ENCODE data around the gene GNAT1. TPM values are rescaled to one million over a fixed set of nuclear protein-coding genes. Genes with fewer than 3 reads are reported as not detected.

Gene GNAT1
- polyA plus RNA-seq, 1 donor (not counting 4 experiments of a cell fraction or from before 2014, with no cell fraction given) = 0.12 TPM

GRCh38 chr3:50174517-50174895 lies 16.9 kb upstream of the GNAT1 start:
- H3K4me1 ChIP-seq (ENCODE audit: control insufficient read depth, extremely low read depth, insufficient read depth, low read length) = peaks cover 11% of the 10 kb centered on the region
- no peaks in the 10 kb centered on the region for H3K27me3 ChIP-seq (ENCODE audit: control insufficient read depth, extremely low read depth, insufficient read depth, low read length)
- peaks cover 42% of the 10 kb centered on the region for H3K79me2 ChIP-seq (ENCODE audit: control insufficient read depth, insufficient read depth, low read length)
- H4K20me1 ChIP-seq (ENCODE audit: control insufficient read depth, extremely low read depth, insufficient read depth, low read length) = peaks cover 22% of the 10 kb centered on the region
- H3K9me1 ChIP-seq (ENCODE audit: control insufficient read depth, extremely low read depth, insufficient read depth, low read length) = peaks cover 2% of the 10 kb centered on the region
- FAIRE-seq = no peak
- H3K9me3 ChIP-seq (ENCODE audit: control insufficient read depth, low read depth, low read length) = no peaks in the 10 kb centered on the region
- dilution Hi-C loops (cut with MboI; ENCODE audit: extremely low pct_ligation_motif_present, low sequenced_read_pairs) = no loop called here
- H3K36me3 ChIP-seq (ENCODE audit: control insufficient read depth in 2 of 2, extremely low read depth in 1 of 2, insufficient read depth in 2 of 2, low read length in 2 of 2) = peaks cover 50 to 60% of the 10 kb centered on the region in 2 experiments
- no peak for DNase-seq (ENCODE audit: low read depth, low spot score)
- no peak for TF ChIP-seq EZH2 (IDR thresholded peaks at IDR 0.05; ENCODE audit: low read length)
- TF ChIP-seq CTCF (optimal IDR thresholded peaks at IDR 0.05 in 1 of 3, IDR thresholded peaks at IDR 0.05 in 1 of 3, conservative IDR thresholded peaks at IDR 0.05 in 1 of 3; ENCODE audit: extremely low read depth in 1 of 3, insufficient read depth in 2 of 3, low read length in 3 of 3) = no peak
- H3K4me2 ChIP-seq (ENCODE audit: control insufficient read depth, extremely low read depth, insufficient read depth, low read depth, low read length) = no peak overlapping the region
- H3K4me3 ChIP-seq (ENCODE audit: control insufficient read depth in 2 of 3, extremely low read depth in 1 of 3, insufficient read depth in 2 of 3, low read depth in 1 of 3, low read length in 3 of 3) = no peak overlapping the region
- H3K9ac ChIP-seq (ENCODE audit: control insufficient read depth, extremely low read depth, insufficient read depth, low read length) = no peak overlapping the region
- no peak overlapping the region for H3K27ac ChIP-seq (ENCODE audit: control insufficient read depth, insufficient read depth, low read length)
- no peak overlapping the region for H2AFZ ChIP-seq (ENCODE audit: control insufficient read depth, low read length)

GRCh38 chr3:50174947-50175524 lies 16.4 kb upstream of the GNAT1 start:
- dilution Hi-C loops (cut with MboI; ENCODE audit: extremely low pct_ligation_motif_present, low sequenced_read_pairs) = no loop called here
- no peak for TF ChIP-seq EZH2 (IDR thresholded peaks at IDR 0.05; ENCODE audit: low read length)
- no peak for TF ChIP-seq CTCF (optimal IDR thresholded peaks at IDR 0.05 in 1 of 3, IDR thresholded peaks at IDR 0.05 in 1 of 3, conservative IDR thresholded peaks at IDR 0.05 in 1 of 3; ENCODE audit: extremely low read depth in 1 of 3, insufficient read depth in 2 of 3, low read length in 3 of 3)
- no peak overlapping the region for H3K4me3 ChIP-seq (ENCODE audit: control insufficient read depth in 2 of 3, extremely low read depth in 1 of 3, insufficient read depth in 2 of 3, low read depth in 1 of 3, low read length in 3 of 3)
- DNase-seq (ENCODE audit: low read depth, low spot score) (no peak), FAIRE-seq (no peak)
- H3K4me2 ChIP-seq (ENCODE audit: control insufficient read depth, extremely low read depth, insufficient read depth, low read depth, low read length) = no peak overlapping the region
- H3K9me3 ChIP-seq (ENCODE audit: control insufficient read depth, low read depth, low read length) = no peaks in the 10 kb centered on the region
- no peak overlapping the region for H3K27ac ChIP-seq (ENCODE audit: control insufficient read depth, insufficient read depth, low read length)
- H3K4me1 ChIP-seq (ENCODE audit: control insufficient read depth, extremely low read depth, insufficient read depth, low read length) = peaks cover 5% of the 10 kb centered on the region
- H3K9me1 ChIP-seq (ENCODE audit: control insufficient read depth, extremely low read depth, insufficient read depth, low read length) = no peaks in the 10 kb centered on the region
- no peaks in the 10 kb centered on the region for H3K27me3 ChIP-seq (ENCODE audit: control insufficient read depth, extremely low read depth, insufficient read depth, low read length)
- H3K9ac ChIP-seq (ENCODE audit: control insufficient read depth, extremely low read depth, insufficient read depth, low read length) = no peak overlapping the region
- no peak overlapping the region for H2AFZ ChIP-seq (ENCODE audit: control insufficient read depth, low read length)
- H3K36me3 ChIP-seq (ENCODE audit: control insufficient read depth in 2 of 2, extremely low read depth in 1 of 2, insufficient read depth in 2 of 2, low read length in 2 of 2) = peaks cover 45 to 59% of the 10 kb centered on the region in 2 experiments
- H4K20me1 ChIP-seq (ENCODE audit: control insufficient read depth, extremely low read depth, insufficient read depth, low read length) = peaks cover 17% of the 10 kb centered on the region
- peaks cover 36% of the 10 kb centered on the region for H3K79me2 ChIP-seq (ENCODE audit: control insufficient read depth, insufficient read depth, low read length)
